Measurements from ENCODE around the gene SEC22A. TPM values are rescaled to one million over a fixed set of nuclear protein-coding genes. Genes with fewer than 3 reads are reported as not detected.

Gene SEC22A
- total and polyA plus RNA-seq, 2 of the 13 experiments (the other 11 are each of a cell fraction or from before 2014, with no cell fraction given) = 14.1 to 17.3 TPM

DNA sequence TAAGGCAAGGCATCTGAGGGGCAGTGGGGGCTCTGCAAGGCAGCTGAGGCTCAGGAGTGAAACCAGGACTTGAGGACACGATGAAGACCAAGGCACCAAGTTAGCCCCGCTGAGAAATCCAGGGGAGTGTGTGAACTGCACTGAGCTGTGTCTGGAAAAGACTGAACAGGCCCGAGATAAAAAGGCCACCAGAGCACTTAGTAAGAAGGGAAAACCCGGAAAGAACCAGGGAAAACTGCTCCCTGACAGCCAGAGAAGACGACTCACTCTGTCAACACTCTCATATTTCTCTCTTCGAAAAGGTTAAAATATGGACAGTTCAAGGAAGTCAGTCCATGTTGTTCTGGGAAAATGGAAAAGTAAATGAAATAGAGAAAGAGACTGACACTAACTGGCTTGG lies 109.0 kb downstream of the SEC22A start (continued):
- TF ChIP-seq ZHX2 (IDR thresholded peaks at IDR 0.05; ENCODE audit: low read depth) (no peak), ZHX2 (CRISPR knock-in tag; IDR thresholded peaks at IDR 0.05; ENCODE audit: borderline replicate concordance) (no peak), SP2 (CRISPR knock-in tag; IDR thresholded peaks at IDR 0.05) (no peak)

GRCh38 chr3:123311201-123311600 lies 109.5 kb downstream of the SEC22A start:
- BruUV-seq (replicated peaks) = no TSS peak
- in situ Hi-C loops (cut with HindIII; ENCODE audit: extremely low pct_ligation_motif_present, low pct_unique_long_range_greater_than_20kb) (no loop called here), intact Hi-C loops (cut with micrococcal nuclease; ENCODE audit: unreplicated experiment) (no loop called here)
- H3K9ac ChIP-seq (ENCODE audit: insufficient read depth, low read depth, low read length) = no peak overlapping the region
- FAIRE-seq (no peak), DNase-seq (ENCODE audit: low spot score) (no peak), ATAC-seq (no peak)
- H4K20me1 ChIP-seq (ENCODE audit: insufficient read depth, low read length) = no peaks in the 10 kb centered on the region
- no peaks in the 10 kb centered on the region for H3K79me2 ChIP-seq (ENCODE audit: insufficient read depth, low read length)
- peaks cover 0 to 33% of the 10 kb centered on the region in 2 experiments; a peak in 4 of 5 replicates for H3K27me3 ChIP-seq (ENCODE audit: control insufficient read depth in 1 of 2, insufficient read depth in 2 of 2, low read length in 2 of 2)
- H3K4me2 ChIP-seq (ENCODE audit: low read depth, low read length) = no peak overlapping the region
- no peaks in the 10 kb centered on the region for H3K36me3 ChIP-seq (replicated peaks in 1 of 2; ENCODE audit: control insufficient read depth in 1 of 2, insufficient read depth in 2 of 2, low read length in 2 of 2)
- POLR2A ChIA-PET = no interaction called here
- no peak overlapping the region for H3K4me3 ChIP-seq (replicated peaks in 1 of 3; ENCODE audit: insufficient read depth in 1 of 3, low read depth in 2 of 3, low read length in 3 of 3)
- no peaks in the 10 kb centered on the region for H3K9me3 ChIP-seq (ENCODE audit: low read length)
- CTCF ChIA-PET (ENCODE audit: low intra/inter-chr PET ratio, low total read pairs) = no interaction called here
- WGBS (ENCODE audit: low lambda C conversion rate) = 29% methylated on average over 9 of the region's 9 CpGs
- H3K27ac ChIP-seq (ENCODE audit: extremely low read length, insufficient read depth, low read length) = no peak overlapping the region
- no peak overlapping the region for H2AFZ ChIP-seq (ENCODE audit: low read length)
- no peaks in the 10 kb centered on the region for H3K4me1 ChIP-seq (ENCODE audit: insufficient read depth, low read length)
- TF ChIP-seq SMYD3 (CRISPR knock-in tag; IDR thresholded peaks at IDR 0.05) = no peak
